Stimulated activated CD8-positive, alpha-beta memory T cell treated with anti-CD3 and anti-CD28 coated beads, Interleukin-2, amount 100 ng/mL, for 48 hours (primary cell): ENCODE results near the gene DPP7.
"Not testable (repeated sequence)": the region's sequence is repeated elsewhere in the genome, so short reads cannot be mapped to it uniquely, and the experiment has no call there.

Source experiments
- DNase-seq, 2 donors: peaks; one replicate each; pipeline ENCODE4 v3.0.0-alpha.2; 2020; ENCODE audit warnings: low read depth in 2 of 2

The DPP7 gene

DNA sequence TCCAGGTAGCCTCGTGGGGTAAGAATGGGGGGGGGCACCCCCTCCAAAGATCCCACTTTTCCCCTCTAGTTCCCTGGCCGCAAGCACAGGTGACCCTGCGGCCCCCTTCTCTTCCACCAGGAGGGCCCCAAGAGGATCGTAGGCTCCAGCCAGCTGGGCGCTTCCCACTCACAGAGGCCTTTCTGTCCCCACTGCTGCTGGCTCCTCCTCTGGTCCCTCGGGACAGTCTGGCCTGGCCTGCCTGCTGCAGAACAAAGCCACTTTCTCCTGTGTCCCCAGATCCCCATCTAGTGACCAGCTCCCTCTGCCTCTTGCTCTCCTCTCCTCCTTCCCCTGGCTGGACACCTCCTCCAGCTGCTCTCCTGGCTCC is 43.6 kb downstream of the DPP7 start:
- DNase-seq: no peak

GRCh38 chr9:137070201-137070905 is 44.2 kb downstream of the DPP7 start, which contains the start of gene SAPCD2:
TSS of gene SAPCD2 (minus strand) at chr9:137070557. CDS start at chr9:137070460, 97 bp downstream.
- DNase-seq: peak; percentile 70 to 74

DNA sequence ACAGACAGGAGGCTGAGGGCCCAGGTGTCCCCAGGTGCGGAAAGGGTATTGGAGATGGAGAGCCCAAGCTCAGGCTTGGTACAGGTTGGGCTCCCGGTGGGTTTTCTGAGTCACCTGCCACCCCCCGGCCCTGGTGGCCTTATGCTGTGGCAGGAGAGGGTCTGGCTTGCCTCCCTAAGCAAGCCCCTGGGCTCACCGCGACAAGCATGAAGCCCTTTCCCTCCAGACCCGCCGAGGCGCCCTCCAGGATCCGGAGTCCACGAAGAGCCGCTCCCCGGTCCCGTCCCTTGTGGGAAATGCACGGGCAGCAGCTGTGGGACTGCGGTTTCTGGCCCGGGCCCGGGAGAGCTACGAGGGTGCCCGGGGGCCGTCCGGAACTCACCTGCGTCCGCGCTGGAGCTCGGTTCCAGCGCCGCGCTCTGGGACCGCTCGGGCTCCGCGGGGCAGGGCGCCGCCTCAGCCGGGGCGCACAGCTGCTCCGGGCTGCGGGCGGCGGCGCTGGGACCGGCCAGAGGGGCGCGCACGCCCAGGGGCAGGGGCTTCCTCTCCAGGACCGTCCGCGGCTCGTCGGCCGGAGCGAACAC is 44.9 kb downstream of the DPP7 start:
- no peak for DNase-seq

- DNase-seq: no peak
These were observed 45.7 kb downstream of the DPP7 start for GRCh38 chr9:137068539-137069507.

DNA sequence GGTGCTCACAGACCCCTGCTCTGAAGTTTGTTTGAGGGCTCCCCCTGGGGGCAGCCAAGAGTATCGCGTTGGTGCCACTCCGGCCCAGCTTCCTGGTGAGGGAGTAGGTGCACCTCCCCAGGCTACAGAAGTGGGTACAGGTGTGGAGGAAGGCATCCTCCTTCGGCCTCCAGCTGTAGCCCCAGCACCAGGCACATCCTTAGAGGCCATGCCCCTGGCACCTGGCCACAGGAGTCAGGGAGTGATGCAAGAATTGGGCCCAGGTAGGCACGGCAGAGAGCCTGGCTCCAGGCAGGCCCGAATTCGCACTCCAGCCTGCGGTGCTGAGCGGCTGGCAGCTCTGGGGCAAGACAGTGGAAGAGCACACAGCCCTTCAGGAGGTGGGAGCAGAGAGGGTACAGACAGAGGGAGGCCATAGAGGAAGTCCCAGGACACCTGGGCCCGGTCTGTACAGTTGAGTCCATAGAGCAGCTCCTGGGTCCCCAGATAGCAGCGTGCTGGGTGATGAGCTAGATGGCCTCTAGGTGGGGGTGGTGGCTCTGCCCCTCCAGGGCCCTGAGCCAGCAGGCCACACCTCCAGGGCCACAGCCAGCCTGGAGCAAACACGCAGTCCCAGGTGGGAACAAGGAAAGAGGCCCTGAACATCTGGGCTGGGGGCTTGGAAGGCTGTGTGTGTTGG is 46.5 kb downstream of the DPP7 start:
- peak; percentile 67 to 78 for DNase-seq

DNA sequence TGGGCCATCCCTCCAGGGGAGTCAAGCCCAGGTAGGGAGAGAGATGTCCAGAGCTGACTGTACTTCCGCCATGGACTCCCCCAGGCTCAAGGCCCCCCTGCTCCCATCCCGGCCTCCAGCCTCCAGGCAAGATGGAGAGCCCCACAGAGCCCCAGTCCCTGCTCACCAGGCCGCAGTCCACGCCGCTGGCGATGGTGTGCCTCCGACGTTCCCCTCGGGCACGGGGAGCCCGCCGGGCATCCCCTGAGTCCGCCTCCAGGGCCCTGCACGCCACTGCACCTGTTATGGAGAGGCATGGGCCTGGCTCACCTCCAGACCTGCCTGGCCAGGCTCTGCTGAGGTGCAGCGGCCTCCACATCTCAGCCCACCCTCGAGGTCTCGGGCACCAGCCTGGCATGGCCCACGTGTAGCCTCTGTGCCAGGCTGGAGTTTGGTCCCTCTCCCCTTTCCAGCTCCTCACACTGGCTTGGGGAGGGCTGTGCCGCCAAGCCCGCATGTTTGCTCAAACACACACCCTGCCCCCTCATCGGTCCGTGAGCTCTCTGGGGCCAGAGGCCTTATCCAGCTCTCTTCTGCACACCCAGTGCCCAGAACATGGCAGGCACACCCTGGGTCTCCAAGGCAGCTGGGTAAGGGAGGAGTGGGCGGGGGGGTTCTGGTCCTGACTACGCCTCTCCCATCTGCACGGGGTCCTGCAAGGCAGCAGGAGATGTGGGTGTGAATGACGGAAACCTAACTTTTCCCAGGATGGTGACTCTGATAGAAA is 48.3 kb downstream of the DPP7 start:
- no peak for DNase-seq

- DNase-seq: no peak
These were observed 49.1 kb downstream of the DPP7 start for GRCh38 chr9:137065336-137065967.

DNA sequence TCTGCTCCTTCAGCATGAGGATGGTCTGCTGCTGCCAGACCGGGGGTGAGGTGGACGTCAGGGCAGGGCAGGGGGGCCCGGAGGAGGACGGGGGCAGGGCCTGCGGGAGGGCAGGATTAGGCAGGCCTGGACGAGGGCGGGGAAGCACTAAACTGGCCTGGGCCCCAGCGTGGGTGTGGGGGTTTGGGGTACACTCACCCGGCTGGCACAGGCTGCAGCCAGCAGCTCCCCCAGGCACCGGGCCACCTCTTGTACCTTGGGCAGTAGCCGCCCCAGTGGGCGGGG is 49.7 kb downstream of the DPP7 start:
- DNase-seq: no peak

GRCh38 chr9:137064027-137064879 is 50.3 kb downstream of the DPP7 start:
- DNase-seq: peak; percentile 42 to 64

GRCh38 chr9:137063311-137064026 is 51.1 kb downstream of the DPP7 start:
- no peak for DNase-seq

DNA sequence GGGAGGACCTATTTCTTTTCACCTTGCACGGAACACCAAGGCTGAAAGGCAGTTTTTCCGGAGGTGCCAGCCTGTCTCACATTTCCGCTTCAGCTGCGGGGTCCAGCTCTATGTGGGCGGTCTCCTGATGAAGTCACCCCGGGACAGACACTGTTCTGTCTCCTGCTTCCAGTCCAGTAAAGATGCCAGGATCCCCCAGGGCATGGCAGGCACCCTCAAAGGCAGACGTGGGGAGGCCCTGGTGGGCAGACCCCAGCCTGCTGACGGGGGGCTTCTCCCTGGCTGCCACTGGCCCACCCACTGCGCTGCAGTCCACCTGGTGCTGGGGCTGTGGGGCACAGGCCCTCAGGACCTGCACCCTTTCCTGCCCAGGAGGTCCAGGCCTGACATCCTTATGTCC is 51.7 kb downstream of the DPP7 start:
- not testable (repeated sequence) for DNase-seq

DNA sequence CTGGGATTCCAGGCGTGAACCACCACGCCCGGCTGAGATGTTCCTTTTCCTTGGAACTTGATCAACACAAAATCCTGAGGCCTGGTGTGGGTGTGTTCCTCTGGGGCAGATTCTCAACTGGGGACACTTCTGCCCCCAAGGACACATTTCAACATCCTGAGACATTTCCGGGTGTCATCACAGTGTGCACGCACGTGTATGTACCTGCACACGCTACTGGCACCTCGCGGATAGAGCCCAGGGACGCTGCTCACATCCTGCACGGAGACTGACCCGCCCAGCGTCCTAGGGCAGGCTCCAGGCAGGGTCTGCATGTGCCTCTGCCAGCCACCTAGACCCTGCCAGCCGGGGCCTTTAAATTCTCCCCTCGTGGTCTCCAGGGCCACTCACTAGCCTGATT is 52.1 kb downstream of the DPP7 start:
- DNase-seq: no peak
